HG02973 (cell line): ENCODE data around the gene ABHD11.
A peak's percentile ranks its signal among the peaks of the same experiment; 100 is the strongest.
"Not testable (repeated sequence)": the region's sequence is repeated elsewhere in the genome, so short reads cannot be mapped to it uniquely, and the experiment has no call there.

Experiments used
- ATAC-seq: cut with Tn5 transposase; IDR thresholded peaks from one replicate; pipeline ENCODE4 v1.9.1; 2021; ENCODE audit warnings: moderate library complexity; ENCODE audit not compliant: unreplicated experiment

The ABHD11 gene

GRCh38 chr7:73746378-73746777 lies 7.8 kb upstream of the ABHD11 start:
- ATAC-seq: no peak

GRCh38 chr7:73742753-73743641 lies 4.4 kb upstream of the ABHD11 start:
- no peak for ATAC-seq

- ATAC-seq: no peak
Measured at GRCh38 chr7:73742338-73742752, 3.7 kb upstream of the ABHD11 start.

- ATAC-seq: no peak
Measured at GRCh38 chr7:73741600-73741999, 3.0 kb upstream of the ABHD11 start.

- ATAC-seq: no peak
Measured at GRCh38 chr7:73740771-73741170, 2.2 kb upstream of the ABHD11 start.

GRCh38 chr7:73740212-73740611 lies 1.6 kb upstream of the ABHD11 start:
- no peak for ATAC-seq

GRCh38 chr7:73739387-73739767 lies 775 bp upstream of the ABHD11 start:
- no peak for ATAC-seq

- no peak for ATAC-seq
Measured at GRCh38 chr7:73738220-73738611, 386 bp downstream of the ABHD11 start.

GRCh38 chr7:73737491-73738219 lies 947 bp downstream of the ABHD11 start:
- ATAC-seq: no peak

- ATAC-seq: no peak
Measured at GRCh38 chr7:73736885-73737284, 1.7 kb downstream of the ABHD11 start.

- ATAC-seq: no peak
Measured at GRCh38 chr7:73735528-73735905, 3.1 kb downstream of the ABHD11 start.

GRCh38 chr7:73734619-73735527 lies 3.7 kb downstream of the ABHD11 start:
- peak; percentile 36 for ATAC-seq

GRCh38 chr7:73732397-73732796 lies 6.2 kb downstream of the ABHD11 start:
- ATAC-seq: no peak

GRCh38 chr7:73730485-73730884 lies 8.1 kb downstream of the ABHD11 start:
- ATAC-seq: no peak

GRCh38 chr7:73728551-73728950 lies 10.1 kb downstream of the ABHD11 start:
- no peak for ATAC-seq

- ATAC-seq: no peak
Measured at GRCh38 chr7:73727952-73728351, 10.7 kb downstream of the ABHD11 start.

- peak; percentile 10 for ATAC-seq
Measured at GRCh38 chr7:73726083-73726466, 12.5 kb downstream of the ABHD11 start.

GRCh38 chr7:73723813-73724212 lies 14.8 kb downstream of the ABHD11 start:
- ATAC-seq: no peak

GRCh38 chr7:73722785-73723184 lies 15.8 kb downstream of the ABHD11 start:
- no peak for ATAC-seq

GRCh38 chr7:73722182-73722581 lies 16.4 kb downstream of the ABHD11 start:
- ATAC-seq: not testable (repeated sequence)

GRCh38 chr7:73721377-73721817 lies 17.2 kb downstream of the ABHD11 start:
- ATAC-seq: no peak
